Calu3 (cell line): Measurements from ENCODE around the gene DSE. TPM values are rescaled to one million over a fixed set of nuclear protein-coding genes. Genes with fewer than 3 reads are reported as not detected.

Experiments used
- BruUV-seq: library from RNA; stranded (reverse); fragments of 400-500 nt; replicated peaks from 2 replicates; lab custom pipeline; 2021; lab: Mats Ljungman, UMichigan
- CTCF ChIA-PET: fragments of 300-600 bp; sonication (Branson Sonifier 250); formaldehyde crosslinking; loops from one replicate; lab custom pipeline; 2022; ENCODE audit warnings: antibody characterized with exemption; lab: Charles Lee
- DNase-seq: peaks from one replicate; pipeline ENCODE4 v3.0.0; 2022
- H3K27ac Mint-ChIP-seq: one replicate; pipeline ENCODE4 v1.8.0; 2022; ENCODE audit warnings: mixed read lengths; ENCODE audit not compliant: unreplicated experiment
- H3K27me3 Mint-ChIP-seq: one replicate; pipeline ENCODE4 v1.8.0; 2022; ENCODE audit warnings: mixed read lengths; ENCODE audit not compliant: unreplicated experiment
- H3K36me3 Mint-ChIP-seq: one replicate; pipeline ENCODE4 v1.8.0; 2022; ENCODE audit warnings: mild to moderate bottlenecking, moderate library complexity, mixed read lengths; ENCODE audit not compliant: insufficient read depth, unreplicated experiment
- H3K4me1 Mint-ChIP-seq: one replicate; pipeline ENCODE4 v1.8.0; 2022; ENCODE audit warnings: mild to moderate bottlenecking, low read depth, mixed read lengths; ENCODE audit not compliant: unreplicated experiment
- H3K4me3 Mint-ChIP-seq: one replicate; pipeline ENCODE4 v1.8.0; 2022; ENCODE audit warnings: mild to moderate bottlenecking, low read depth, moderate library complexity, mixed read lengths; ENCODE audit not compliant: unreplicated experiment
- H3K9me3 Mint-ChIP-seq: one replicate; pipeline ENCODE4 v1.8.0; 2022; ENCODE audit warnings: low read depth, mixed read lengths; ENCODE audit not compliant: unreplicated experiment
- intact Hi-C: fragments of 100-400 bp; cut with micrococcal nuclease; formaldehyde crosslinking; loops from one replicate; pipeline ENCODE4 v1.10.0; 2022; ENCODE audit not compliant: unreplicated experiment
- total RNA-seq: library from RNA; stranded (reverse); gene quantifications from 2 replicates; pipeline ENCODE4 v1.2.3, GENCODE V29; 2022
- TF ChIP-seq, protein P1 (sequence below): fragments of 200-600 bp; IDR thresholded peaks from one replicate; pipeline ENCODE4 v1.8.0; 2022; ENCODE audit warnings: antibody characterized with exemption; ENCODE audit not compliant: unreplicated experiment

DSE gene
- total RNA-seq, 1 experiment from 2014 or later = 43.8 TPM

DNA sequence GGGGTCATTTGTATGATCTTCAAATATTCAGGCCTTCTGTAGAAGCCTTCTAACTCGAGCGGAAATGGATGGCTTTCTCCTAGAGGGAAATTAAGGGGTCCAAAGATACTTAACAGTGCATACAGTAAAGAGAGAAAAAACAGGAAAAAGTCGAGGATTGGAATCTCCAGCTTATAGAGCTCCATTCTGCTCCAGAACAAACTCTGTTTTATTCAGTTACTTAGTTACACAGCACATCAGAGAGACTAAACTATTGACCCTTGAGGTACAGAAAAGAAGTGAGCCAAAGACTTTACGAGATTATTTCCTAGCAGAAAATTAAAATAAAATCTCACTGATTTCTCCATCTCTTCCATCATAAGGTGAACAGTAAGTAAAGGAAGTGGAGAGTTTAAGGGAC, 43.8 kb upstream of the DSE start:
- Mint-ChIP-seq H3K27ac (no peak overlapping the region), H3K4me1 (no peaks in the 10 kb centered on the region), H3K27me3 (no peaks in the 10 kb centered on the region), H3K36me3 (no peaks in the 10 kb centered on the region), H3K4me3 (no peak overlapping the region), H3K9me3 (no peaks in the 10 kb centered on the region)
- TF ChIP-seq, protein P1, sequence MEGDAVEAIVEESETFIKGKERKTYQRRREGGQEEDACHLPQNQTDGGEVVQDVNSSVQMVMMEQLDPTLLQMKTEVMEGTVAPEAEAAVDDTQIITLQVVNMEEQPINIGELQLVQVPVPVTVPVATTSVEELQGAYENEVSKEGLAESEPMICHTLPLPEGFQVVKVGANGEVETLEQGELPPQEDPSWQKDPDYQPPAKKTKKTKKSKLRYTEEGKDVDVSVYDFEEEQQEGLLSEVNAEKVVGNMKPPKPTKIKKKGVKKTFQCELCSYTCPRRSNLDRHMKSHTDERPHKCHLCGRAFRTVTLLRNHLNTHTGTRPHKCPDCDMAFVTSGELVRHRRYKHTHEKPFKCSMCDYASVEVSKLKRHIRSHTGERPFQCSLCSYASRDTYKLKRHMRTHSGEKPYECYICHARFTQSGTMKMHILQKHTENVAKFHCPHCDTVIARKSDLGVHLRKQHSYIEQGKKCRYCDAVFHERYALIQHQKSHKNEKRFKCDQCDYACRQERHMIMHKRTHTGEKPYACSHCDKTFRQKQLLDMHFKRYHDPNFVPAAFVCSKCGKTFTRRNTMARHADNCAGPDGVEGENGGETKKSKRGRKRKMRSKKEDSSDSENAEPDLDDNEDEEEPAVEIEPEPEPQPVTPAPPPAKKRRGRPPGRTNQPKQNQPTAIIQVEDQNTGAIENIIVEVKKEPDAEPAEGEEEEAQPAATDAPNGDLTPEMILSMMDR = no peak
- BruUV-seq = no TSS peak
- DNase-seq = no peak
- CTCF ChIA-PET = no interaction called here
- intact Hi-C loops = no loop called here

DNA sequence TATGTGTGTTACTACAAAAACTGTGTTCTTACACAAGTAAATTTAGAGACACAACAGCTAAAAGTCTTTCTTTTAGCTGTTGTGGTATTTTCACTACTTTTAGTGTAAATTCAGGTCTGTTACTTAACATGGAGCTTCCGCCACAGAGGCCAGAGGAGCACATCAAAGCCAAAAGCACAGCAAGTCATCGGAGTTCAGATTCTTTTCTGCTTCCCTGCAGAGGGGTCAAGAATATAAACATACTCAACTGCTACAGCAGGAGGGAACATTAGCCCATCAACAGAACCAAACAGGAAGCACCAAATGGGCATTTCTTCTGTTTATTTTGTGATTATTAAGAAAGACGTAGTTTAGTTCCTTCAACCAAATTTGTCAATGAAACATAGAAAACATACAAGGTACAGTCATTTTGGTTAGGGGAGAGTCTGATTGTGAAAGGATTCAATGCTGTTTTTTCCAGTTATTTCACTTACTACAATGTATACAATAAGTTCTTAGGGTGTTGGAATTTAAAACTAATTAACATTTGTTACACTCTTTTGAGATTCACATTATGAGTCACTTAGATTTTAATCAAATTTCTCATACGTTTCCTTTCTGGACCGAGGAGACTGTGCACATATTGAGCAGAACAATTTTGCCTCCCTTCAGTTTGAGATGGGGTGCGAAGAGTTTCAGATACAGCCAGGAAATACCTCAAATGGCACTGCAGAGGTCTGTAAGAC, 42.8 kb upstream of the DSE start:
- TF ChIP-seq, protein P1 = no peak
- CTCF ChIA-PET = no interaction called here
- H3K4me3 Mint-ChIP-seq = no peak overlapping the region
- no peaks in the 10 kb centered on the region for H3K27me3 Mint-ChIP-seq
- H3K9me3 Mint-ChIP-seq = no peaks in the 10 kb centered on the region
- H3K27ac Mint-ChIP-seq = no peak overlapping the region
- intact Hi-C loops = no loop called here
- no TSS peak for BruUV-seq
- no peak for DNase-seq
- no peaks in the 10 kb centered on the region for H3K36me3 Mint-ChIP-seq
- no peaks in the 10 kb centered on the region for H3K4me1 Mint-ChIP-seq

DNA sequence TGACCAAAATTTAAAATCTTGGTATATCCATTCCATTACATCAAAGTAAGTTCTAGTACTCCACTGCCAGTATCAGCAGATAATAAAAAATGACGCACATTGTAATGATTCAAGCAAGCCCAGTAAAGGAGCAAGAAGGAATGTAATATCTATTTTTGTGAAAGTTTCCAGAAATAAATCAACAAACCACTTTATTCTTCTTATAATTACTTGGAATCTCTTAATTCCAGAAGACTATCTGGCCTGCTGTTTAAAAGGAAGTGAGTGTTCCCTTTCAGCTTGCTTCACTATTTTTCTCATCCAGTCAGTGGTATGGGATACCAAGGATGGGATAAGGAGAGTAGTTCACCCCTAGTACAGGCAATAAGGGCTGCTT, 42.2 kb upstream of the DSE start:
- TF ChIP-seq, protein P1 = no peak
- BruUV-seq = no TSS peak
- no peaks in the 10 kb centered on the region for H3K9me3 Mint-ChIP-seq
- no peaks in the 10 kb centered on the region for H3K36me3 Mint-ChIP-seq
- H3K4me3 Mint-ChIP-seq = no peak overlapping the region
- no peak for DNase-seq
- no peaks in the 10 kb centered on the region for H3K27me3 Mint-ChIP-seq
- H3K27ac Mint-ChIP-seq = no peak overlapping the region
- CTCF ChIA-PET = no interaction called here
- intact Hi-C loops = no loop called here
- no peaks in the 10 kb centered on the region for H3K4me1 Mint-ChIP-seq

DNA sequence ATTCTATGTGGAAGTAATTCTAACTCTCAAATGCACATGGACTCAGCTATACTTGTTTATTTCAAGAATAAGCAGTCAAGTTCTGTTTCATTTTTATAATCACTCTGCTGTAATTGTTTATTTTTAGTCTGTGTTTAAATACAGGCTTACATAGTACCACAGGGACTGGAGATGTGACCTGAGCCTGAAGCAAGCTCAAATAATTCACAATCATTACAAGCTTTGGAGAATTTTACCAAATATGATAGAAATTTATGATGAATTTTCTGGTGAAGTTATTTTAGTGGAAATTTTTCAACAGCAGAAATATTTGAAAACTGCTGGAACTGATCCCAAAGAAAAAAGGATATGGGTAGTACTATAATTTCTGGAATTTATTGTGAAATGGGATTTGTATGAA, 41.6 kb upstream of the DSE start:
- Mint-ChIP-seq H3K4me3 (no peak overlapping the region), H3K36me3 (no peaks in the 10 kb centered on the region), H3K27ac (no peak overlapping the region), H3K9me3 (no peaks in the 10 kb centered on the region), H3K27me3 (no peaks in the 10 kb centered on the region), H3K4me1 (no peaks in the 10 kb centered on the region)
- no TSS peak for BruUV-seq
- TF ChIP-seq, protein P1 = no peak
- CTCF ChIA-PET = no interaction called here
- DNase-seq = no peak
- intact Hi-C loops = no loop called here
